IPS-20b (cell line): ENCODE data around the gene NDUFB5.

Experiments
- H3K27ac ChIP-seq: one replicate; pipeline ENCODE4 v1.5.1; 2013; ENCODE audit warnings: low read length
- H3K27me3 ChIP-seq: 2 replicates; pipeline ENCODE4 v1.6.1; 2013; ENCODE audit warnings: mild to moderate bottlenecking, low read length, inconsistent platforms; ENCODE audit not compliant: insufficient read depth
- H3K36me3 ChIP-seq: 2 replicates; pipeline ENCODE4 v1.6.1; 2013; ENCODE audit warnings: low read depth, mild to moderate bottlenecking, inconsistent platforms, low read length, moderate library complexity; ENCODE audit not compliant: insufficient read depth
- H3K4me1 ChIP-seq: 2 replicates; pipeline ENCODE4 v1.6.1; 2013; ENCODE audit warnings: mild to moderate bottlenecking, control low read depth, inconsistent platforms, low read length, moderate library complexity; ENCODE audit not compliant: insufficient read depth
- H3K4me3 ChIP-seq: 2 replicates; pipeline ENCODE4 v1.5.1; 2013; ENCODE audit warnings: mild to moderate bottlenecking, low read length, inconsistent platforms
- H3K9ac ChIP-seq: 2 replicates; pipeline ENCODE4 v1.6.1; 2013; ENCODE audit warnings: low read depth, mild to moderate bottlenecking, inconsistent platforms, low read length, moderate library complexity
- H3K9me3 ChIP-seq: 2 replicates; pipeline ENCODE4 v1.6.1; 2013; ENCODE audit warnings: mild to moderate bottlenecking, low read depth, low read length, inconsistent platforms; ENCODE audit not compliant: insufficient read depth

Gene NDUFB5

DNA sequence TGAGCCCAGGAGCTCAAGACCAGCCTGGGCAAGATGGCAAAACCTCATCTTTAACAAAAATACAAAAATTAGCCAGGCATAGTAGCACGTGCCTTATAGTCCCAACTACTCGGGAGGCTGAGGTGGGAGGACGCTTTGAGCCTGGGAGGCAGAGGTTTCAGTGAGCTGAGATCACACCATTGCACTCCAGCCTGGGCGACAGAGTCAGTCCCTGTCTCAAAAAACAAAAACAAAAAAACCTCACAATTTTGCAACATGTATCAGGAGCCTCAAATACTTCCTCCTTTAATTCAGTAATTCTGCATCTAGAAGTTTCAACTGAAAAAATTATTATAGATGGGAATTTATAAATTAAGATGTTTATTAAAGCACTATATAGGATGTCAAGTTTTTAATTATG is 1.3 kb upstream of the NDUFB5 start:
- Histone ChIP-seq H3K27me3 (no peaks in the 10 kb centered on the region), H3K9ac (peak overlapping the region; percentile 82; the same call in 1 of the 2 replicates), H3K36me3 (peaks cover 52% of the 10 kb centered on the region), H3K9me3 (no peaks in the 10 kb centered on the region), H3K27ac (no peak overlapping the region), H3K4me3 (peak overlapping the region; percentile 80), H3K4me1 (no peaks in the 10 kb centered on the region)

DNA sequence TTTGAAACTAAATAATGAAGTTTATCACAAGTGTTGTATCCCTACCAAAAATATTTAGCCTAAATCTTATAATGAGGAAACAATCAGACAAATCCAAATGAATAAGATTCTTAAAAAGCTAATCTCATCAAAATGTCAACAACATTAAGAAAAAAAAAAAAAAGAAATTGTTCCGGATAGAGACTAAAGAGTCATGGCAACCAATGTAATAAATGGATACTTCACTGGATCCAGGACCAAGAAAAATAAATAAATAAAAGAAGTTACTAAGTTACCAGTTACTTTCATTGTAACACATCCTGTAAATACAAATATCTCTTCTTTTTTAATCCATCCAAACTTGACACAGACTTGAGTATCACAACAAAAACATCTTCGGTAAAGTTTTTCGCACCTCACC is 763 bp upstream of the NDUFB5 start:
- H3K9me3 ChIP-seq, result no peaks in the 10 kb centered on the region
- peak overlapping the region; percentile 80 for H3K4me3 ChIP-seq
- H3K9ac ChIP-seq, result peak overlapping the region; percentile 82
- H3K36me3 ChIP-seq, result peaks cover 48% of the 10 kb centered on the region
- H3K27me3 ChIP-seq, result no peaks in the 10 kb centered on the region
- H3K27ac ChIP-seq, result peak overlapping the region; percentile 13
- H3K4me1 ChIP-seq, result no peaks in the 10 kb centered on the region

DNA sequence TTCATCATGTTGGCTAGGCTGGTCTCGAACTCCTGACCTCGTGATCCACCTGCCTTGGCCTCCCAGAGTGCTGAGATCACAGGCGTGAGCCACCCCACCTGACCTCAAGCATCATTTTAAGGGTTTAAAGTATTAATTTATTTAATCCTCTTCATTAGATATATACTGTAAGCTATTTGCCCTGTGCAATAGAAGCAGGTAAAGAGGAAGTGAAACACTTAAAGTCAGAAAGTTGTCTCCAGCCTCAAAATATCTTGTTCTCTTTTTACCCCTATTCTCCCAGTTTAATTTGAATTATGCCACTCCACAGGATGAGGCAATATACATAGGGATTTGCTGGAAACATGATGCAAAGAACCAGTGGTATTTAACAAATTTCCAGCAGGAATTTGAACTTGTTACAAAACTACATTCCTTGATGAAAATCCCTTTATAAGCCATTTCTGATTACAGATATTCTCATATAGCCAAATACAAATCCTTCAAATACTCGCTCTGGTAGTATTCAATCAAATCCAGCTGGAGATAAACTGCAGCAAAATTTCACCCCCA is 2.0 kb downstream of the NDUFB5 start:
- no peaks in the 10 kb centered on the region for H3K27me3 ChIP-seq
- H3K9me3 ChIP-seq, result no peaks in the 10 kb centered on the region

DNA sequence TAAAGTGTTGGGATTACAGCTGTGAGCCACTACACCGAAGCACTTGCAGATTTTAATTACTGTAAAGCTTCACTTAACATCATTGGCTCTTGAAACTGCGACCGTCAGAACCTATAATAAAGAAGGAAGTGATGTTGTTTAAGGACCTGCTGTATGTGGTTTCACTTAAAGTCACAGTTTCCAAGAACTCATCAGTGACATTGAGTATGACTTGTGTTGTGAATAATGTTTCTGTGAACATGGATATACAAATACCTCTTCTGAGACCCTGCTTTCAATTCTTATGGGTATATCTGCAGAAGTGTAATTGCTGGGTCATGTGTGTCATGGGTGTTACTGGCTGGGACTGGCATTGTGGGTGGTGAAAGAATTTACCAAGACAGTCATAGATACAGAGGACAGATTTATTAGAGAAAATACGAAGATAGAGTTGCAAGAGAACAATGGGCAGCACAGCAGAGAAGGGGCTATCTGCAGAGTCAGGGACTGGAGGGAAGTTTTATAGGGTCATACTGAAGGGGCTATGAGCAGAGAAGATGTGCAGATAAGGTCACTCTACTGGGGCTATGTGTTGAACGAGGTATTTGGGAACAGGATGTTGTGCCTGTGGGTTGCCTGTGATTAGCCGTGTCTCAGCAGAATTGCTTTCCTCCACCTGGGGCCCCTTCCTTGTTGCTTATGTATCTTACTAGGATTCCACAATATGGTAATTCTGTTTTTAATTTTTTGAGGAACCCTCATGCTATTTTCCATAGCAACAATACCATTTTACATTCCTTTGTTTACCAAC is 4.5 kb downstream of the NDUFB5 start:
- H3K27ac ChIP-seq, result no peak overlapping the region
- H3K4me3 ChIP-seq, result no peak overlapping the region
- H3K4me1 ChIP-seq, result no peaks in the 10 kb centered on the region

More for the DNA sequence above, 2.0 kb downstream of the NDUFB5 start:
- H3K27ac ChIP-seq, result no peak overlapping the region
- H3K4me3 ChIP-seq, result no peak overlapping the region
- H3K9ac ChIP-seq, result no peak overlapping the region
- peaks cover 23% of the 10 kb centered on the region for H3K36me3 ChIP-seq
- H3K4me1 ChIP-seq, result no peaks in the 10 kb centered on the region

DNA sequence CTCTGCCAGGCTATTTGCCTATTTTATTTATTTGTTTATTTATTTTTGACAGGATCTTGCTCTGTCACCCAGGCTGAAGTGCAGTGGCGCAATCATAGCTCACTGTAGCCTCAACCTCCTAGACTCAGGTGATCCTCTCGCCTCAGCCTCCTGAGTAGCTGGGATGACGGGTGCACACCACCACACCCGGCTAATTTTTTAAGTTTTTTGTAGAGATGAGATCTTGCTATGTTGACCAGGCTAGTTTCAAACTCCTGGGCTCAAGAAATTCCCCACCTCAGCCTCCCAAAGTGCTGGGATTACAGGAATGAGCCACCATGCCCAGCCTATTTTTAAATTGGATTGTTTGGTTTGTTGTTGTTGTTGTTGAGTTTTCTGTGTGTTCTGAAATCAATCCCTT is 5.5 kb downstream of the NDUFB5 start:
- H3K27me3 ChIP-seq, result no peaks in the 10 kb centered on the region
- peaks cover 10% of the 10 kb centered on the region for H3K36me3 ChIP-seq
- H3K27ac ChIP-seq, result no peak overlapping the region
- no peak overlapping the region for H3K9ac ChIP-seq
- no peaks in the 10 kb centered on the region for H3K9me3 ChIP-seq
- no peaks in the 10 kb centered on the region for H3K4me1 ChIP-seq
- H3K4me3 ChIP-seq, result no peak overlapping the region

More for the DNA sequence above, 4.5 kb downstream of the NDUFB5 start:
- H3K9me3 ChIP-seq, result no peaks in the 10 kb centered on the region
- H3K36me3 ChIP-seq, result peaks cover 10% of the 10 kb centered on the region
- H3K9ac ChIP-seq, result no peak overlapping the region
- H3K27me3 ChIP-seq, result no peaks in the 10 kb centered on the region

DNA sequence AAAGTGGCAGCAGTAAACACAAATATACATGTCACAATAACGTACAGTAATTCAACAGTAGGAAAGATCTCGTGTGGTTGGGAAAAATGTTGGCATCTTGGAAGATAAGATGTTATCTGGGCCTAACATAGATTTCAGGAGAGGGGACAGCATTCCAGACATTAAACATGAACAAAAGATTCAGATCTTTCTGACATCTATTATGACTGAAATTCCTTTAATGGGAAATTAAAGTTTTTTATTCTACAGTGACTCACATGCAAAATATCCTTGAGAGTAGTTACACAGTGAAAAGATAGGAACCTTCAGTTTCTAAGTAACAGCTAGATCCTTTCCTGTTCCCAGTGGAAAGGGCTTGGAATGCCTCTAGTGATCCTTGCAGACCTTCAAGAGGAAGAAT is 9.2 kb downstream of the NDUFB5 start:
- no peaks in the 10 kb centered on the region for H3K9me3 ChIP-seq
- H3K27ac ChIP-seq, result no peak overlapping the region
- H3K4me1 ChIP-seq, result no peaks in the 10 kb centered on the region
- H3K4me3 ChIP-seq, result no peak overlapping the region
- H3K9ac ChIP-seq, result no peak overlapping the region
- peaks cover 19% of the 10 kb centered on the region for H3K36me3 ChIP-seq
- no peaks in the 10 kb centered on the region for H3K27me3 ChIP-seq

DNA sequence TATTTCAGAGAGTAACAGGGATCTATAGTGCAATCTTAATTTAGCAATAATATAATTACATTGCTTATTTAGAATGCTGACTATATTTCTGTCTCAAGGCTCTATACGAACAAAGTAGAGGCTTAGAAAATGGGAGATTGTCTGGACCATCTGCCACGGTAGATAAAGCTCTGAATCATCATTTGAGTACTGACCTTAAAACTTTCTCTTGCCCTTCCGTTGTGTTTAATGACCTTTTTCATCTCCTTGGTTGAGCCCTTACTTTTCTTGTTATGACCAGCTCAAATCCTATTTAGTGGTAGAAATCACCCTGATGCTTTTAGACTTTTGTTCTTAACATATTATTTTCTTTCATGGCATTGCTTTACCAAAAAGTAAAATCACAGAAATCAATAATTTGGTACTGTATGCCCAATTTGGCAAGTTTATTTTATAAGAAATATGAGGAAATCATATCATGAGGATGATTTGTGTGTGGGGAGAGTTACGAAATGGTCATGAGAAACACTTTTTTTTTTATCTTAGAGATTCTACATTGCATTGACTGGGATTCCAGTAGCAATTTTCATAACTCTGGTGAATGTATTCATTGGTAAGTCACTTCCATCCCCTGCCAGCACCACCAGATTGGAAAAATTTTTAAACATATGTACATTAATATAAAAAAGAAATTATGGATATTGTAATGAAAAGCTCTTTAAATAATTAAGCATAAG is 11.0 kb downstream of the NDUFB5 start:
- no peak overlapping the region for H3K27ac ChIP-seq
- H3K9ac ChIP-seq, result no peak overlapping the region

DNA sequence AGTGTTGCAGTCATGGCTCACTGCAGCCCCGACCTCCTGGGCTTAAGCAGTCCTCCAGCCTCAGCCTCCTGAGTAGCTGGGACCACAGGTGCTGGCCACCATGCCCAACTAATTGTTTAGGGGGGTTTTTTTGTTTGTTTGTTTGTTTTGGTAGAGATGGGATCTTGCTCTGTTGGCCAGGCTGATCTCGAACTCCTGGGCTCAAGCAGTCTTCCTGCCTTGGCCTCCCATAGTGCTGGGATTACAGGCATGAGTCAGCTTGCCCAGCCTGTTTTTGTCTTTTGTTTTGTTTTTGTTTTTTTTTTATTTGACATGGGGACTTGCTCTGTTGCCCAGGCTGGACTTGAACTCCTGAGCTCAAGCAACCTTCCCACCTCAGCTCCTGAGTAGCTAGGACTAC is 17.4 kb downstream of the NDUFB5 start:
- Histone ChIP-seq H3K4me3 (no peak overlapping the region), H3K9ac (no peak overlapping the region), H3K4me1 (no peaks in the 10 kb centered on the region), H3K9me3 (no peaks in the 10 kb centered on the region; the same call in 1 of the 2 replicates), H3K36me3 (peaks cover 58% of the 10 kb centered on the region), H3K27me3 (no peaks in the 10 kb centered on the region), H3K27ac (no peak overlapping the region)

More for the DNA sequence above, 11.0 kb downstream of the NDUFB5 start:
- no peaks in the 10 kb centered on the region for H3K9me3 ChIP-seq
- no peaks in the 10 kb centered on the region for H3K4me1 ChIP-seq
- peaks cover 21% of the 10 kb centered on the region for H3K36me3 ChIP-seq
- no peaks in the 10 kb centered on the region for H3K27me3 ChIP-seq
- H3K4me3 ChIP-seq, result no peak overlapping the region

DNA sequence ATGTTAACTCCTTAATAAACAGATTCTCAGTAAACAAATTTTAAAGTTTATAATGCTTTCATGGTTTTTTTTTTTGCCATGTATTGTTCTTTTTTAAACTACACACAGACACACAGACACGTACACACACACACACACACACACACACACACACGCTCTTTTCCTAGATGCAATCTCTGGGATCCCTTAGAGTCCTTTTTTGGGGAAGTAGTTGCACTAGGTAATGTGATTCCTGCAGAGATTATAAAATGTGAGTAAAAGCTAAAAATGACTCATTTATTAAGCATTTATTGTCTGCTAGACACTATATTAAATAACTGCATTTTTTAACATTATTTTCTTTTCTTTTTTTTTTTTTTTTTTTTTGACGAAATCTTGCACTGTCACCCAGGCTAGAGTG is 19.9 kb downstream of the NDUFB5 start:
- H3K27ac ChIP-seq, result no peak overlapping the region
- H3K36me3 ChIP-seq, result peaks cover 44% of the 10 kb centered on the region
- H3K4me3 ChIP-seq, result no peak overlapping the region

DNA sequence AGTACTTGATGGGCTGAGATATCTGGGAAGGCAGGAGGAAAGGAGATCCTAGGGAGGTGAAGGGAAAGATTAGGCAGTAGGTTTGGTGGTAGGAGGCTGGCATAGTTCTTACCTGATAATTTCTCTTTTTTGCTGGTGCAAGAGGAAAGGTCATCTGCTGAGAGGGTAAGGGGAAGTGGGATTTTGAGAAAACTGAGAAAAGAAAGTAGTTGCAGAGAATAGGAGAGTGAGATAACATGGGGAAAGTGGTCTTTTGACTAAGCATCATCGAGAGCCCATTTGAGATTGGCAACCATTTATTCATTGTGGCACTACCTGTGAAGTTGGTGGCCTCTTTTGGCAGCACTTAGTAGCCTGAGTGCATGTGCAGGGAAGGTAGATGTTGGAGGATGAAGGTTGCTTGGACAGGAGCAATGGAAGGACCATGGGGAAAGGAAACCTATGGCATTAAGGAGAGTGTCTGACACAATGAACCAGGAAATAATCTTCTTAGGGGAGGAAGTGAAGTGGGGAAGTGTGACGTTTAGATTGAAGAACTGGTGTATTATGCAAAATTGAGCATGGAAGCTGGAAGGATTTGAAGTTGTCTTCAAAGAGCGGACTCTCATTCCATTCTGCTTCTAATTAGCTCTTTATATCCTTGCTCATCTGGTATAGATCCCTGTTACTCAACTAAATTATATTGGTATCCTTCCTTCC is 26.3 kb downstream of the NDUFB5 start:
- Histone ChIP-seq H3K36me3 (no peaks in the 10 kb centered on the region), H3K27me3 (no peaks in the 10 kb centered on the region), H3K27ac (no peak overlapping the region), H3K4me3 (no peak overlapping the region), H3K9ac (no peak overlapping the region), H3K9me3 (no peaks in the 10 kb centered on the region), H3K4me1 (no peaks in the 10 kb centered on the region; the same call in 1 of the 2 replicates)

More for the DNA sequence above, 19.9 kb downstream of the NDUFB5 start:
- Histone ChIP-seq H3K9me3 (no peaks in the 10 kb centered on the region; the same call in 1 of the 2 replicates), H3K4me1 (no peaks in the 10 kb centered on the region), H3K9ac (no peak overlapping the region), H3K27me3 (no peaks in the 10 kb centered on the region)

DNA sequence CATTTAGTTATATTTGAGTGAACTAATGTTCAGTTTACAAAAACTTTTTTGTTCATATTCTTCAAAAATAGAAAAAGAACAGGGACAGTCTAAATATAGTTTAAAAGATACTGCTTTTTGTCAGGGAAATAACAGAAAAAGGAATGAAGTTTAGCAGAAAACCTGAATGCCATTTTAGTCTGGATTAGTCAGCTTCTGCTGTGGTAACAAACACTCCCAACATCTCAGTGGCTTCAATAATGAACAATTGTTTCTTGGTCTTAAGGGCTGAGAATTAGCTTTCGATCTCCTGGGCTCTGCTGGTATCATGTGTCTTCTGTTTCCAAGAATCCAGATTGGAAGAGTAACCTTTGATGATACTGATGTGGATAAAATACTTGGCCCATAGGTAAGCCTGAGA is 35.9 kb downstream of the NDUFB5 start:
- Histone ChIP-seq H3K4me3 (no peak overlapping the region), H3K27ac (no peak overlapping the region), H3K9ac (no peak overlapping the region), H3K27me3 (no peaks in the 10 kb centered on the region), H3K4me1 (peaks cover 3% of the 10 kb centered on the region; the same call in 1 of the 2 replicates), H3K36me3 (no peaks in the 10 kb centered on the region), H3K9me3 (no peaks in the 10 kb centered on the region)
